IPS-18c (cell line): ENCODE measurements around the gene USP47.
A peak's percentile ranks its signal among the peaks of the same experiment; 100 is the strongest.

Source experiments
- H3K4me3 ChIP-seq: 2 replicates; pipeline ENCODE4 v1.7.0; 2013; ENCODE audit warnings: low read depth, mild to moderate bottlenecking, low read length, moderate library complexity; ENCODE audit not compliant: insufficient read depth
- H3K9me3 ChIP-seq: one replicate; pipeline ENCODE4 v1.6.1; 2013; ENCODE audit warnings: mild to moderate bottlenecking, low read length, moderate library complexity; ENCODE audit not compliant: control insufficient read depth, insufficient read depth

USP47 gene

DNA sequence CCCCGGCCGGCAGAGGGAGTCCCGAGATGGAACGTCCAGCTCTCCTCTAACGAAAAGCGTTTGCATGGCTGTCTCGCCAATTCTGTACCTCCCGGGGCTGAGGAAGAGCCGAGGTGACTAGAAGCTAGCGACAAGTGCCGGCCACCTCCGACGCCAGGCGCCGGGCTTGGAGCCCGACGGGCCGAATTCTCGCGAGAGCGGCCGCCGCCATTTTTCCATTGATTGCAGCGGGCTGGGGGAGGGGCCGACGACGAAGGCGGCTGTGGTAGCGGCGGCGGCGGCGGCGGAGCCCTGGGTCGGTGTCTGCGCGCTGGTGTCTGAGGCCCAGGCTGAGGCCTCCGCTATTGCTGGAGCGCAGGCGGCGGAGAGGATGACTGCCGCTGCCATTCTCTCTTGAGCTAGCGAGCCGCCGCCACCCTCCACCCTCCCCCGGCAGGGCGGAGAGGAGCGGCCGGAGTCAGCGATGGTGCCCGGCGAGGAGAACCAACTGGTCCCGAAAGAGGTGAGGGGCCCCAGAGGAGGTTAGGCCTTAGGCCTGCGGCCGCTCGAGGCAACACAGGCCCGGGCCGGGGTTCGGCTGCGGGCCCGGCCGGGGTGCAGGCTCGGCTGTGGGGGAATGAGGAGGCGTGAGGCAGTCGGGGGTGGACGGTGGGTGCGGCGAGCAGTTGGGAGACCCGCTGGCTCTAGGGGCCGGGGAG is at the start of gene USP47:
USP47 (plus strand) TSS at position 250 of the 698 bp plus-strand sequence; CDS start at position 464, 214 bp downstream.
- Histone ChIP-seq H3K9me3 (no peaks in the 10 kb centered on the region), H3K4me3 (peak within 1 kb of the TSS; percentile 82)

GRCh38 chr11:11793073-11793472 is 48.7 kb upstream of the USP47 start:
- no peaks in the 10 kb centered on the region for H3K9me3 ChIP-seq
- H3K4me3 ChIP-seq, result no peak overlapping the region

DNA sequence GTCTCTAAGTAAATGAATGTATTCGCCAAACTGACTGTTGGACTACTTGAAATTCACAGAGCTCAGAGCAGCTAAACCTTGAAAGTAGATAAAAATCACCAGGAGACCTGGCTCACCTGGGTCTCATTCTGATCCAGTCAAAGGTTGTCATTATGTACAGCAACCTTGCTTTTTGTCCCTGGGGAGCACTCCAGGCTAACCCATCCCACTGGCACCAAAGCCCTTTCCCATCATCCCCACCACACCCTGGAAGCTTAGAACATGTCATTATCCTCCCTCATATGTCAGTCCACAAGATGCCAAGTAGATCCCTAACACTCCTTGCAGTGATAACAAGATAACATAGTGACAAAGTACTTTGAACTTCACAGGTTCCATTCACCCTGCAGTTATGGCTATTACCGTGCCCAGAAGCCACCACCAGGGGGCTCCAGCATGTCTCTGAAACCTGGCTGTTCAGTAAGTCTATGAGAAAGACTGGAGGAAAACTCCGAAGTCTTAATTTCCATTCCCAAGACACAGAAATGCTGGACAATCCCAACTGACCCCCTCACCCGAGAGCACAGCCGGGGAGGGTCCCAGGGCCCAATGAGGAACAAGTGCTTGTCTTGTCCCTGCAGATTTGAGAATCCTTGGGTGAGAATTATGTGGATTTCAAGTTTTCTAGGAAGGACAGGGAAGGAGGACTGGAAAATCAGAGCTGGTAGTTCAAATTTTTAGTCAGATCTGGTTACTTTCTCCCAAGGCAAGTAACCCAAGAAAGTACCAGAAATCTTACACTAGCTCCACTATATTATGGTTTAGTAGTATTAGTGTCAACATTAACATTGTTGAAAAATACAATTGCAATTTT is 43.0 kb upstream of the USP47 start:
- Histone ChIP-seq H3K9me3 (no peaks in the 10 kb centered on the region), H3K4me3 (no peak overlapping the region)

DNA sequence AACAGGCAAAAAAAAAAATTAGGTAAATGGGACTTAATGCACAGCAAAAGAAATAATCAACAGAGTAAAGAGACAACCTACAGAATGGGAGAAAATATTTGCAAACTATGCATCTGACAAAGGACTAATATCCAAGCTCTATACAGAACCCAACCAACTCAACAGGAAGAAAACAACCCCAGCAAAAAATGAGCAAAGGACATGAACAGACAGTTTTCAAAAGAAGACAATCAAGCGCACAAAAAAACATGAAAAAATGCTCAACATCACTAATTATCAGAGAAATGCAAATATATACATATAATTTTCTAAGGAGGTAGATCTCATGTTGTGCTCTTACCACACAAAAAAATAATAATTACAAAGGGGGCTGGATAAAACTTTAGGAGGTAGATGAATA is 36.5 kb upstream of the USP47 start:
- Histone ChIP-seq H3K4me3 (no peak overlapping the region), H3K9me3 (no peaks in the 10 kb centered on the region)

DNA sequence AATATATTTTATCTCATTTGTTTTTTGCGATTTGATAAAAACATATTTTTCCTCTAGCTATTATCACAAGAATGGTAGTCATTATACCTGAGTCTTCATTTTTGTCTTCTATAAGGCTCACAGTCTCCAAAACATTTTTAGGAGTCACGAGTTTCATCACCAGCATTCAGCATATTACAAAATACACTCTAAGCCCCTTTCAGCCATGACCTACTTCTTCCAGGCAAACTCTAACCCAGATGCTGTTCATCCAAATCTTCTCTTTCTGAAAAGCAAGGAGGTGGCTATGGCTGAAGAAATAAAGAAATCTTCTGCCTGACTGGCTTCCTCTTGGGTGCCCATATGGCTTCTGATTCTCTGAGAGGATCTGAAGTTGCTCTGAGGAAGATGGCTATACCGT is 35.7 kb upstream of the USP47 start:
- Histone ChIP-seq H3K4me3 (no peak overlapping the region), H3K9me3 (no peaks in the 10 kb centered on the region)

- H3K9me3 ChIP-seq, result no peaks in the 10 kb centered on the region
- no peak overlapping the region for H3K4me3 ChIP-seq
Observed at GRCh38 chr11:11806586-11806985, 35.2 kb upstream of the USP47 start.

DNA sequence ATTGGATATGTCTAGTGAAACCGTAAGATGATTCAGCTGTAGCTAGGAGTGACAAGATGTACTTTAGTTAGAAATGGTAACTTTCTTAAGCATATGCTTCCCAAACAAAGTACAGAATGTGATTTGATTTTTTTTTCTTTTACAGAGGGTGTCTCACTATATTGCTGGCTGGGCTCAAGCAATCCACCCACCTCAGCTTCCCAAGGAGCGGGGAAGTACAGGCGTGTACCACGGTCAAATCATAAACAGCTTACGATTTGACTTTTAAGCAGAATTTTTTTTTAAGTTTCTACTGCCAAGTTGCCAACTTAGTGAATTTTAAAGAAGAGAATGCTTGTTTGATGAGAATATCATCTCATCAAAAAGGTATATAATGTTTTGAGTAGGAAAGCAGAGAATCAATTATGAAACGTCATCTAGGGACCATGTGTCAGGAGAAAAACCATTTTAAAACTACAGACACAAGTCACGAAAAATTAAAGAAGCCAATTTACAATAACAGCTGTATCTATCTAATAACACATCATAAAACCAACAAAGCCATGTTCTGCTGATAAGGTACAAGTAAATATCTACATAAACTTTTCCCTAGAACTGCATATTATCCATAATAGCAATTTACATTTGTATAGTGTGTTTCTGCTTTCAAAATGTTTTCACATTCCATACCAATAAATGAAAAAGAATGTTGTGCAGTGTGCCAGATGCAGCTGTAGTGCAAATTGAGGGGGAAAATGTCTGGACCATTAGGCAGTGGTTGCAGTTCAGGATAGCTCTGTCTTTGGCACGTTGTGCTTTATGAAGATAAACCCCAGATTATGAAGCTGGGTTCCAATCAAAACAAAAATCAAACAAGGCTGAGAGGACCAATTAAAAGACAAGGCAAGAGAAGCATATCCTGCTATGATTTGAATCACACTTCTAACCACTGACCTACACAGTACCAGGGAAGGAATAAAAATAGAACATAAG is 33.7 kb upstream of the USP47 start:
- Histone ChIP-seq H3K4me3 (no peak overlapping the region), H3K9me3 (no peaks in the 10 kb centered on the region)

GRCh38 chr11:11808992-11809615 is 32.7 kb upstream of the USP47 start:
- Histone ChIP-seq H3K9me3 (no peaks in the 10 kb centered on the region), H3K4me3 (no peak overlapping the region)

DNA sequence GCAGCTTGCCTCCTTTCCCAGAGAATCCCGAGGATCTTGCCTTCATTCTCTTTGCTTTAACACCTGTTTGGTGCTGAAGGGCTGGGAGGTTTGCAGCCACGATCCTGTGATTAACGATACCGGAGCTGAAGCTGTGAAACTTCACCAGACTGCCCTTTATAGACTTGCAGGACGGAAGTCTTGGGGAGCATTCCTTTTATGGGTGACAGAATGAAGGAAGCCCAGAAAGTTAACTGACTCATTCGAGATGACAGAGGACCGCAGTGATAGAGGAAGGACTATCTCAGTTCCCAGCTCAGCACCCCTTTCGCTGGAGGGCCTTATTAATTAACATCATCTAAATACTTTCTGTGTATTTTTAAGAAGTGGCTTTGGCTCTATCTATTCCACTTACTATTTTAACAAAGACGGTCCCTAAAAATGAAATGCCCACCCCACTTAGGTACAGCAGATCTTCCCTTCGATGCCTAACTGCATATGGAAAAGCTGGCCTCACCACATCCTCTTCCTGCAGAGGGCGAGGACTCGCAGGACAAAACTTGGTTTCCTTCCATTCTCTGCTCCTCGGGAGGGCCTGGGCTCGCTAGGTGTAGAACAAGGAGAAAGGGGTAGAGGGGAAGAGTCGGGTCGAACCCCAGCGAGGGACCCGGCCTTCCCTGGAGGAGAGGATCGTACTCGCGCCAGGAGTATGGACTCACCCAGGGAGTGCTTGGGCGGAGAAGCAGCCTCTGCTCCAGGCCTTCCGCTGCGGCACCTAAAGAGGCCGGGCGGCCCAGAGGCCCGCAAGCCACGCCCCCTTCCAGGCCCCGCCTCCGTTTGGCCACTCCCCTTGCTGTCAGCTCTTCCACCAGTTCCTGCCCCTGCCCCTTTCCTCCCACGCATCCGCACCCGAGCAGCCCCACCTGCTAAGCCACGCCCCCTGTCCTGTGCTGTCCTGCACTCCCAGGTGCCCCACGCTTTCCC is 30.7 kb upstream of the USP47 start:
- no peak overlapping the region for H3K4me3 ChIP-seq
- H3K9me3 ChIP-seq, result peaks cover 2% of the 10 kb centered on the region

DNA sequence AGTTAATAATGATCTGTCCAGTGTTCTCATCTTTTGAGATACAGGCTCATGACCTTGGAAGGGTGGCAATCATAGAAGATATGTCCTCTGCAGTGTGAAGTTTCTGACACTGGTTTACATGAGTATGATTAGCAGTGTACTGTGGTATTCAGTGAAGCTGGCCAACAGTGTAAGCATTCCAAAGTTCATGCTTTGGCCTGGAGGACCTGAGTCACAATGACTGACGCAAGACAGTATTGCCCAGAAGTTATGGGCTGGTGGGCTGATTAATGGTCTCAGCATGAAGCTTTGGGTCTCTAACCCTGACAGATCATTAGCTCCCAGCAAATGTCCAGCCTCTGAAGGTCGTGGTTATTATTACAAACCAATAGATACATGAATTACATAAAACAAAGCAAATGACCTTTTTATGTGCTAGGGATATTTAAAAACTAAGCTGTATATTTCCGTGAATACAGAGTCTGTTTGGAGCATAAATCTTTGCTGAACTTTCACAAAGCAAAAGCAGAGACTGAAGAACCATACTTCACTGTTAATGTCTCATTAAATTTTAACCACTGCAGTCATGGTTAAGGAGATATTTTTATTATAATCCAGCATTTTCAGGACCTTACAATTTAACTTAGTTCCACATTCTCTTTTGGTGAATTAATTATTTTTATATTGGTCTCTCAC is 28.3 kb upstream of the USP47 start:
- peaks cover 2% of the 10 kb centered on the region for H3K9me3 ChIP-seq
- H3K4me3 ChIP-seq, result no peak overlapping the region

DNA sequence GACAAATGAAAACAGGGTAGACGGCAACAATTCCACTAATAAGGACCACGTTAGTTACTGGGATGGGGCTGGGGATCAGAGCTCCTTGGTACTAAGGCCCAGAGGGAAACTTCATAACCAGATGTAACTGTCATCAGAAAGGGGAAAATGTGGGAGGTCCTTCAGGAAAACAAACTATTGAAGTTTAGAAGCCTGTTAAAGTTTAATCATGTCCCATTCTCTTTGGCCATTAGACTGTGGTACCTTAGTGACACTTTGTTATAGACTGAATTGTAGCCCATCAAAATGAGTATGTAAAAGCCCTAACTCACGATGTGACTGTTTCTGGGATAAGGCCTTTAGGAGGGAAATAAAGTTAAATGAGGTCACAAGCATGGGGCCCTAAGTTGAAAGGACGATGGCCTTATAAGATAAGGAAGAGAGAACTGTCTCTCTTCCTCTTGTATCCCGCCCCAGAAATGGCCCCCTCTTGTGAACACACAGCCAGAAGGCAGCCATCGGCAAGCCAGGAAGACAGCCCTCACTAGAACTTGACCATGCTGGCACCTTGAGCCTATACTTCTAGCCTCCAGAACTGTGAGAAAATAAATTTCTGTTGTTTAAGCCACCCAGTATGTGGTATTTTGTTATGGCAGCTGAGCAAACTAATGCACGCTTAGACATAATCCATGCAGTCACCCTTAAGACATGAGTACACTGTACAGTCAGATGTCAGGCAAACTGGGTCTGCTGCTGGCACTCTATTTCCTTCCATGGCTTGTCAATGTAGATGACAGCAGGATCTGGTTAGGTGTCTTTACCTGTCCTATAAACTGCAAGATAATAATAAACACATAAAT is 26.9 kb upstream of the USP47 start:
- H3K4me3 ChIP-seq, result no peak overlapping the region
- peaks cover 2% of the 10 kb centered on the region for H3K9me3 ChIP-seq

DNA sequence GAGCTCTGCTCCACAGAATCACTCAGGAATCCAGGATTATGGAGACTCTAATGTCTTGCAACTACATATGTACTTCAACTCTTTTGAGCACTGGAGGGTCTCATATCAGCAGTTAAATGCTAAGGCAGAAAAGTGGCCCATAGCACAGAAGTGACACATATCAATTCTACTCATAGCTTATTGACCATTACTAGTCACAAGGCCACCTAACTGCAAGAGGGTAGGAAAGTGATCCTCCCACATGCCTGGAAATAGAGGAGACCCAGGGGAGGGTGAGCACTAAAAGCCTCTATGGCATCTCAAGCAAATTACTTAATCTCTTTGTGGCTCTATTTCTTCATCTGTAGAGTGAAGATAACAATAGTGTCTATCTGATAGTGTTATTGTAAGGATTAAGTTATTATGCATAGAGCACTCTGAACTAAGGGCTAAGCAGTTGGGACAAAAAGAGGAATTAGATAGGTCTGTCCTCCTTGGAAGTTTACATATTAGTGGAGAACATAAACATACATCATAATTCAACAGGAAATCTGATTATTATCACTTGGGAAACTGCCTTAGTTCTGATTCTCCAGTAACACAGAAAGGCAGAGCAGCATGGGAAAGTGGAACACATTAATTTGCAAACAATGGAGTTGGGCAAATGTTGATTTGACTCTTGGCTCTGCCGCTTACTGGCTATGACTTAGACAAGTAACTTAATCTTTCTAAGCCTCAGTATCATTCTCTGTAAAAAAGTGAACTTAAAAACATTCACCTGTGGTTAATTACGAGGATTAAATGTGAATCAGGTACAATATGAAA is 25.1 kb upstream of the USP47 start:
- Histone ChIP-seq H3K4me3 (no peak overlapping the region), H3K9me3 (peaks cover 2% of the 10 kb centered on the region)

GRCh38 chr11:11817957-11818356 is 23.8 kb upstream of the USP47 start:
- peaks cover 2% of the 10 kb centered on the region for H3K9me3 ChIP-seq
- H3K4me3 ChIP-seq, result no peak overlapping the region

DNA sequence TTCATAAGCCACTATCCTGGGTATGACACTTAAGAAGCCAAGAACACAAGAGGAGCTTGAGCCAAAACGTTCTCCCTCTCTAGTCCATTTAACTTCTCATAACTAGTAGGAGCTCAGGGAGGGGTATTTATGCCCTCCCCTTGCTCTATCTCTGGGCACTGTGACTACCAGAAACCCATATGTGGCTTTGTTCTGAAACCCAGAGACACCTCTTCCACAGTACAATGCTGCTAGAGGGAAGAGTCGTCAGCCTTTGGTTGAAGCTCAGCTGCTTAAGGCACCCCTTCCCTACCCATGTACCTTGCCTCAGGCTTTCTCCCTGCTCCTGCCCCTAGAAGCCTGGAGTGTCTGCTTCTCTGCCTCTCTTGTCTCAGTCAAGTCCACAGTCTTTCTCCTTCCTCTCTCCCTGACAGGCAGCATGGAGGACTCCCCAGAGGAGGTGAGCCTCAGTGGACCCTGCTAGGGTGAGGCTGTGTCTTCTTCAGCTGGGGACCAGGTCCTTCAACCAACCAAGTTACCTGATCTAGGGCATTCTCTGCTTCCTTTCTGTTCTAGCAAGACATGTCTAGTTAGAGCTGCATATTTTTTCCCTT is 23.1 kb upstream of the USP47 start:
- Histone ChIP-seq H3K4me3 (no peak overlapping the region), H3K9me3 (peaks cover 2% of the 10 kb centered on the region)
